IPS-18a (cell line): ENCODE data around the gene PLEK2.
A peak's percentile ranks its signal among the peaks of the same experiment; 100 is the strongest.

ENCODE experiments used
- H3K27ac ChIP-seq: one replicate; pipeline ENCODE4 v1.5.1; 2013; ENCODE audit warnings: low read length
- H3K27me3 ChIP-seq: one replicate; pipeline ENCODE4 v1.6.1; 2013; ENCODE audit warnings: mild to moderate bottlenecking, low read length; ENCODE audit not compliant: control insufficient read depth, insufficient read depth
- H3K36me3 ChIP-seq: one replicate; pipeline ENCODE4 v1.6.1; 2013; ENCODE audit warnings: low read depth, low read length; ENCODE audit not compliant: control insufficient read depth
- H3K4me1 ChIP-seq: one replicate; pipeline ENCODE4 v1.6.1; 2013; ENCODE audit warnings: low read depth, low read length; ENCODE audit not compliant: control insufficient read depth
- H3K4me3 ChIP-seq: one replicate; pipeline ENCODE4 v1.5.1; 2013; ENCODE audit warnings: low read length
- H3K9ac ChIP-seq: one replicate; pipeline ENCODE4 v1.6.1; 2013; ENCODE audit warnings: mild to moderate bottlenecking, low read length, moderate library complexity
- H3K9me3 ChIP-seq: one replicate; pipeline ENCODE4 v1.6.1; 2013; ENCODE audit warnings: low read depth, low read length; ENCODE audit not compliant: control insufficient read depth

PLEK2 gene

DNA sequence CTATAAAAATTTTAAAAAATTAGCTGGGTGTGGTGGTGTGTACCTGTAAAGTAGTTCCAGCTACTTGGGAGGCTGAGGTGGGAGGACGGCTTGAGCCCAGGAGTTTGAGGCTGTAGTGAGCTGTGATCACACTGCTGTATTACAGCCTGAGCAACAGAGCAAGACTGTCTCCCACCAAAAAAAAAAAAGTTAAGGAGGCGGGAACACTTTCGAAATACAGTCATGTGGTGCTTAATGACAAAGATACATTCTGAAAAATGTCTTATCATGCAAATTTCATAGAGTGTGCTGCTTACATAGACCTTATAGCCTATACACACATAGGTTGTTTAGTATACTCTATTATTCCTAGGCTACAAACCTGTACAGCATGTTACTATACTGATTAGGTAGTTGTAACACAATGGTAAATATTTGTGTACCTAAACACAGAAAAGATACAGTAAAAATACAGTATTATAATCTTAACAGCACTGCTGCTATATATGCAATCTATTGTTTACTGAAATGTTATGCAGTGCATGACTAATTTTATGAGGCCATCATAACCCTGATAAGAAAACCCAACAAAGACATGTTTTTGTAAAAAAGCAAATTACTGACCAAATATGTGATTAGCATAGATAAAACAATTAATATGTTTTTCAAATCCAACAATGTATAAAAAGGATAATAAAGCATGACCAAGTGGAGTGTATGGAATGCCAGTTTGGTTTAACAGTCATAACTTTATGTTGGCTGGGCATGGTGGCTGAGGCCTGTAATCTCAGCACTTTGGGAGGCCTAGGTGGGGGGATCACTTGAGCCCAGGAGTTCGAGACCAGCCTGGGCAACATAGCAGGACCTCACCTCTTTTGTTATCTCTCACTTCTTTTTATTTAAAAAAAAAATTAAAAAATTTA lies 40.5 kb downstream of the PLEK2 start:
- H3K4me3 ChIP-seq = no peak overlapping the region
- H3K9ac ChIP-seq = no peak overlapping the region
- peaks cover 74% of the 10 kb centered on the region for H3K36me3 ChIP-seq
- H3K9me3 ChIP-seq = no peaks in the 10 kb centered on the region
- no peak overlapping the region for H3K27ac ChIP-seq
- H3K27me3 ChIP-seq = no peaks in the 10 kb centered on the region
- H3K4me1 ChIP-seq = no peaks in the 10 kb centered on the region

DNA sequence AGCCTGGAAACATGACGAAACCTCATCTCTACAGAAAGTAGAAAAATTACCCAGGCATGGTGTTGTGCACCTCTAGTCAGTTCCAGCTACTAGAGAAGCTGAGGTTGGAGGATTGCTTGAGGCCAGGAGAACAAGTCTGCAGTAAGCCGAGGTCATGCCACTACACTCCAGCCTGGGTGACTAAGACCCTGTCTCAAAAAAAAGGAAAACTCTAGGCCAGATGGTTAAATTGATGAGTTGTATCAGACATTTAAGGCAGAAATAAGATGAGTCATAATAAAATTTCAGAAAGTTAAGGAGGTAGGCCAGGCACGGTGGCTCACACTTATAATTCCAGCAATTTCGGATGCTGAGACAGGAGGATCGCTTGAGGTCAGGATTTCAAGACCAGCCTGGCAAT lies 41.1 kb downstream of the PLEK2 start:
- Histone ChIP-seq H3K9me3 (no peaks in the 10 kb centered on the region), H3K27me3 (no peaks in the 10 kb centered on the region), H3K4me3 (no peak overlapping the region), H3K9ac (no peak overlapping the region), H3K27ac (no peak overlapping the region), H3K4me1 (no peaks in the 10 kb centered on the region), H3K36me3 (peaks cover 74% of the 10 kb centered on the region)

- H3K36me3 ChIP-seq = peaks cover 63% of the 10 kb centered on the region
- no peak overlapping the region for H3K27ac ChIP-seq
- no peaks in the 10 kb centered on the region for H3K27me3 ChIP-seq
- H3K4me1 ChIP-seq = peaks cover 6% of the 10 kb centered on the region
- H3K9ac ChIP-seq = no peak overlapping the region
- no peaks in the 10 kb centered on the region for H3K9me3 ChIP-seq
- no peak overlapping the region for H3K4me3 ChIP-seq
Observed at GRCh38 chr14:67365476-67365875, 46.5 kb downstream of the PLEK2 start.

- peak overlapping the region; percentile 92 for H3K4me3 ChIP-seq
Observed at GRCh38 chr14:67360470-67361206, 51.3 kb downstream of the PLEK2 start.

DNA sequence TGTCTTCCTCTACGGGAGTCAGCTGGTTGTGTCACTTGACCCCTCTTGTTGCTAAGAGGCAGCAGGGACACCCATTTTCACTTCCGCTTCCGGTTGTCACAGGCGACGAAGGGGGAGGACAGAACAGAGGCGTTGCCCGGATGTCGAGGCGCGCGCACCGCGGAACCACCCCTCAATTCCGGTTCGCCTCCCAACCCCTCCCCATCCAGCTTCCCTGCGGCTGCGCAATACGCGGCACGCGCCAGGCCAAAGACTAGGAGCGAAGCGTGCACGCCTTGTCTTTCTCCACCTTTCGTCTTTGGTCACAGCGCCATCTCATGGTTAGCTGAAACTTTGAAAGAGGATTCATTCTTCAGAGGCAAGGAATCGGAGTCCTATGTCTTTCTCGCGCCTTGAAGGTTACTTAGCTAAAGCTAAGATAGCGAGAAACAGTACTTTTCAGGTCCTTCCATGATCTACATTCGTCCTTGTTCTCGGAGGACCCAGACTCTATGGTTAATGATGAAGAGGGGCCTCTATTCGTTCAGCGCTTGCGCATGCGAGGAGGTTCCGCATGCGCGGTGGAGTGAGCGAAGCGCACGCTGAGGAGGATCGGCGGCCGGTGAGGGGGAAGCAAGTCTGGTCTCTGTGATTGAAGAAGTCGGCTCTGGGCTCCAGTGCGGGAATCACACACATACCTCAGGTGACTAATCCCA lies 52.0 kb downstream of the PLEK2 start, which contains the start of the genes ATP6V1D and EIF2S1:
Gene ATP6V1D, minus strand, starts transcription at position 30 of the 695 bp plus-strand sequence. CDS start 106 bp downstream, outside the sequence.
Gene EIF2S1, plus strand, starts transcription at position 554 of the 695 bp plus-strand sequence. CDS start 4,440 bp downstream, outside the sequence.
- peaks cover 14% of the 10 kb centered on the region for H3K4me1 ChIP-seq
- peaks cover 17% of the 10 kb centered on the region for H3K36me3 ChIP-seq
- H3K4me3 ChIP-seq = peak within 1 kb of the TSS; percentile 92
- H3K27me3 ChIP-seq = no peaks in the 10 kb centered on the region
- H3K9ac ChIP-seq = peak within 1 kb of the TSS; percentile 94
- no peaks in the 10 kb centered on the region for H3K9me3 ChIP-seq
- peak within 1 kb of the TSS; percentile 100 for H3K27ac ChIP-seq

More at GRCh38 chr14:67360470-67361206, 51.3 kb downstream of the PLEK2 start:
- H3K27me3 ChIP-seq = no peaks in the 10 kb centered on the region
- H3K27ac ChIP-seq = peak overlapping the region; percentile 100
- peak overlapping the region; percentile 94 for H3K9ac ChIP-seq
- H3K4me1 ChIP-seq = peaks cover 14% of the 10 kb centered on the region
- no peaks in the 10 kb centered on the region for H3K9me3 ChIP-seq
- H3K36me3 ChIP-seq = peaks cover 24% of the 10 kb centered on the region

DNA sequence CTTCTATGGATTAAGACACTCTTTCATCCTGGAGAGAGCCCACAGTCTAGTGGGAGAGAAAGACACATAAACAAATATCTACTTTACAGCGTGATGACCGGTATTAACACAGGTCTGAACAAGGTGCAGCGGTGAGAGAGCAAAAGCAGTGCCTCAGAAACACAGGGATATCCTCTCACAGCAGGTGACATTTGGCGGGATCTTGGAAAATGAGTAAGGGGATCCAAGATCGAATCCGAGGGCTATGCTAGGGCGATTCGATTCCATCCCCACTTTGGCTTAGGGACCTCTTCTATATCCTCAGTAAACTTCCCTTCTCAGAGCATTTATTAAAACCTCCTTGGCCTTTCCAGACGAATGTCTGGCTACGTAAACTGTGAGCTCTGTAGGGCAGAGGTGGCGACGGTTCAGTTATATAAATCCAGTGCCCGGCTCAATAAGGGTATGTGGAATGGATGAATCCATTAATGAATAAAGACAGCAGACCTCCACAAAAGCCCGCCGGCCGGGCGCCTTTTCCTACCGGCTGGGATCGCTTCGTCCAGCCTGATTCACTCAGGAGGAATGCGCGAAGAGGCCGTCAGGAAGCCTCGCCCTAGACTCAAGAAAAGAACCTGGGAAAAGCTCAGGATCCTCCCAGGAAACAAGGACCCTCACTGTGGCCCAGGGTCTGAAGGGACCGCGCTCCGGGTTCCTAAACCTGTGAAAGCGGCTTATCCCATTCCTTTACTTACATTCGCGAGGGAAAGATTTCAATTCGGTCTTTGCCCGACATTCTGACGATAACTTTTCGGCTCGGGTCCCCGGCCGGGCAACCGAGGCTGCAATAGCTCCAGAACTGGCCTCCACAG lies 52.8 kb downstream of the PLEK2 start:
- Histone ChIP-seq H3K36me3 (peaks cover 12% of the 10 kb centered on the region), H3K9ac (peak overlapping the region; percentile 94), H3K27ac (peak overlapping the region; percentile 84), H3K9me3 (no peaks in the 10 kb centered on the region), H3K27me3 (no peaks in the 10 kb centered on the region), H3K4me3 (peak overlapping the region; percentile 92), H3K4me1 (peaks cover 14% of the 10 kb centered on the region)

- Histone ChIP-seq H3K36me3 (peaks cover 7% of the 10 kb centered on the region), H3K4me1 (peaks cover 14% of the 10 kb centered on the region), H3K9me3 (no peaks in the 10 kb centered on the region), H3K4me3 (peak overlapping the region; percentile 92), H3K27me3 (no peaks in the 10 kb centered on the region), H3K9ac (peak overlapping the region; percentile 94), H3K27ac (no peak overlapping the region)
Observed at GRCh38 chr14:67357969-67358354, 54.0 kb downstream of the PLEK2 start.

- no peak overlapping the region for H3K27ac ChIP-seq
- H3K9ac ChIP-seq = peak overlapping the region; percentile 94
- peaks cover 1% of the 10 kb centered on the region for H3K36me3 ChIP-seq
- peaks cover 14% of the 10 kb centered on the region for H3K4me1 ChIP-seq
- H3K27me3 ChIP-seq = no peaks in the 10 kb centered on the region
- H3K4me3 ChIP-seq = no peak overlapping the region
- H3K9me3 ChIP-seq = no peaks in the 10 kb centered on the region
Observed at GRCh38 chr14:67357186-67357968, 54.6 kb downstream of the PLEK2 start.

DNA sequence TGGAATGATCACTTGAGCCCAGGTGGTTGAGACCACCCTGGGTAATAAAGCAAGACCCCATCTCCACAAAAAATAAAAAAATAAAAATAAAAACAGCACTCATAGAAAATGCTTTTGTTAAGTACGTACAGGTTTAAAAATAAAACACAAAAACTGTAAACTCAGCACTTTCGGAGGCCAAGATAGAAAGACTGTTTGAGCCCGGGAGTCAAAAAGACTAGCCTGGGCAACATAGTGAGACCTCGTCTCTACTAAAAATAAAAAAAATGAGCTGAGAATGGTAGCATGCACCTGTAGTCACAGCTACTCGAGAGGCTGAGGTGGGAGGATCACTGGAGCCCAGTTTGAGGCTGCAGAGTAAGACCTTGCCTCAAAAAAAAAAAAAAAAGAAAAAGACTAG lies 59.9 kb downstream of the PLEK2 start:
- Histone ChIP-seq H3K36me3 (peaks cover 42% of the 10 kb centered on the region), H3K4me1 (no peaks in the 10 kb centered on the region), H3K9me3 (no peaks in the 10 kb centered on the region), H3K4me3 (no peak overlapping the region), H3K27ac (no peak overlapping the region), H3K27me3 (no peaks in the 10 kb centered on the region), H3K9ac (no peak overlapping the region)

GRCh38 chr14:67345583-67345982 lies 66.4 kb downstream of the PLEK2 start:
- no peaks in the 10 kb centered on the region for H3K9me3 ChIP-seq

More at GRCh38 chr14:67345583-67345982, 66.4 kb downstream of the PLEK2 start:
- H3K4me3 ChIP-seq = no peak overlapping the region
- H3K4me1 ChIP-seq = no peaks in the 10 kb centered on the region
- peaks cover 61% of the 10 kb centered on the region for H3K36me3 ChIP-seq
- no peak overlapping the region for H3K9ac ChIP-seq
- H3K27ac ChIP-seq = no peak overlapping the region
- no peaks in the 10 kb centered on the region for H3K27me3 ChIP-seq
